OCI-LY1 (cell line): ENCODE results near the gene DMBT1.

Experiments used
- H2AFZ ChIP-seq: fragments of 200-600 bp; sonication (generic), shearing (Covaris generic); 2 replicates; pipeline ENCODE4 v1.6.0; 2014; ENCODE audit warnings: antibody characterized with exemption, mild to moderate bottlenecking, low read length
- H3F3A ChIP-seq: fragments of 200-600 bp; sonication (generic), shearing (Covaris generic); 2 replicates; pipeline ENCODE4 v1.6.0; 2014; ENCODE audit warnings: mild to moderate bottlenecking, antibody characterized with exemption, low read length, moderate library complexity; ENCODE audit not compliant: insufficient read depth
- H3K27ac ChIP-seq: fragments of 200-600 bp; sonication (generic); 2 replicates; pipeline ENCODE4 v1.5.1; 2014; ENCODE audit warnings: low read length, mixed run types, mild to moderate bottlenecking, low read depth; ENCODE audit not compliant: poor library complexity, severe bottlenecking
- H3K27me3 ChIP-seq: fragments of 200-600 bp; sonication (generic); 2 replicates; pipeline ENCODE4 v1.6.0; 2014; ENCODE audit warnings: antibody characterized with exemption, mild to moderate bottlenecking, low read length, moderate library complexity; ENCODE audit not compliant: insufficient read depth
- H3K36me3 ChIP-seq: fragments of 200-600 bp; sonication (generic); 2 replicates; pipeline ENCODE4 v1.6.1; 2014; ENCODE audit warnings: mild to moderate bottlenecking, antibody characterized with exemption, low read length, moderate library complexity, mixed read lengths; ENCODE audit not compliant: insufficient read depth
- H3K4me1 ChIP-seq: fragments of 200-600 bp; sonication (generic); 2 replicates; pipeline ENCODE4 v1.5.1; 2014; ENCODE audit warnings: mild to moderate bottlenecking, low read length, moderate library complexity; ENCODE audit not compliant: insufficient read depth, severe bottlenecking
- H3K4me2 ChIP-seq: fragments of 200-600 bp; sonication (generic), shearing (Covaris generic); 2 replicates; pipeline ENCODE4 v1.6.1; 2014; ENCODE audit warnings: low read length
- H3K4me3 ChIP-seq: fragments of 200-600 bp; sonication (generic); 2 replicates; pipeline ENCODE4 v1.5.1; 2014; ENCODE audit warnings: low read length, low read depth, mild to moderate bottlenecking, mixed read lengths; ENCODE audit not compliant: poor library complexity, severe bottlenecking
- H3K79me2 ChIP-seq: fragments of 200-600 bp; shearing (Covaris generic); 2 replicates; pipeline ENCODE4 v1.6.1; 2016; ENCODE audit warnings: mixed run types, low read length, mixed read lengths; ENCODE audit not compliant: insufficient read depth
- H3K9ac ChIP-seq: fragments of 200-600 bp; sonication (generic), shearing (Covaris generic); 2 replicates; pipeline ENCODE4 v1.6.1; 2014; ENCODE audit warnings: mild to moderate bottlenecking, low read length, mixed read lengths
- H3K9me2 ChIP-seq: fragments of 200-600 bp; sonication (generic), shearing (Covaris generic); 2 replicates; pipeline ENCODE4 v1.6.1; 2014; ENCODE audit warnings: low read depth, mild to moderate bottlenecking, low read length, mixed read lengths
- H3K9me3 ChIP-seq: fragments of 200-600 bp; shearing (Covaris generic); 2 replicates; pipeline ENCODE4 v1.6.1; 2014; ENCODE audit warnings: low read length, mixed read lengths
- H4K20me1 ChIP-seq: fragments of 200-600 bp; sonication (generic), shearing (Covaris generic); 2 replicates; pipeline ENCODE4 v1.6.0; 2016; ENCODE audit warnings: mild to moderate bottlenecking, low read length; ENCODE audit not compliant: insufficient read depth
- EZH2 ChIP-seq: fragments of 200-600 bp; sonication (generic), shearing (Covaris generic); IDR thresholded peaks from 2 replicates; pipeline ENCODE4 v1.8.0; 2017; ENCODE audit warnings: borderline replicate concordance, mixed run types, mild to moderate bottlenecking, antibody characterized with exemption, low read length, moderate library complexity, mixed read lengths
- TF ChIP-seq, protein P1 (sequence below): fragments of 200-600 bp; sonication (generic), shearing (Covaris generic); IDR thresholded peaks from 2 replicates; pipeline ENCODE4 v1.5.1; 2017; ENCODE audit warnings: mild to moderate bottlenecking, antibody characterized with exemption, low read length, moderate library complexity, mixed read lengths

The DMBT1 gene

DNA sequence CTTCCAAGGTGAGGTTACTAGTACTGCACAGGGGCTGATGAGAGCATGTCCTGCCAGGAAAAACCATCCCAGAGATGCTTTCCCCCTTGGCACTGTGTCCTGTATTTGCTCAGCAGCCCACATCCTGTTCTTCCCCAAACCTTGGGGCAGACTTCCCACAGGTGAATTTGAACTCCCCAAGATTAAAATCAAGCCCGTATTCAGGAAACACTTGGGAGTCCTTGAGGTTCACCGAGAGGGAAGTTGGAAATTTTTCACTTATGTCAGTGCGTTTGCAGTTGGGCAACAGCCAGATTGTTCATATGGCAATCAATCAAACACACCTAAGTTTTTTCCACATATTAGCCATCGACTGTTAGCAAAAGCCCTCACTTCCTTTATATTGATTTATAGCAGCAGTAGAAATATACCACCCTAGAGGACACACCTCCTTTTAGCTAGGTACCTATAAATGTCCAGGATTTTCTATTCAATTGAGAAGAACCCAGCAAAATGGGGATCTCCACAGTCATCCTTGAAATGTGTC lies at the start of gene DMBT1:
Gene DMBT1, plus strand, starts transcription at position 476 of the 526 bp plus-strand sequence. Its CDS starts 17 bp downstream, at position 493.
- no peak within 1 kb of the TSS for H3K4me2 ChIP-seq
- TF ChIP-seq EZH2: no peak
- TF ChIP-seq, protein P1, sequence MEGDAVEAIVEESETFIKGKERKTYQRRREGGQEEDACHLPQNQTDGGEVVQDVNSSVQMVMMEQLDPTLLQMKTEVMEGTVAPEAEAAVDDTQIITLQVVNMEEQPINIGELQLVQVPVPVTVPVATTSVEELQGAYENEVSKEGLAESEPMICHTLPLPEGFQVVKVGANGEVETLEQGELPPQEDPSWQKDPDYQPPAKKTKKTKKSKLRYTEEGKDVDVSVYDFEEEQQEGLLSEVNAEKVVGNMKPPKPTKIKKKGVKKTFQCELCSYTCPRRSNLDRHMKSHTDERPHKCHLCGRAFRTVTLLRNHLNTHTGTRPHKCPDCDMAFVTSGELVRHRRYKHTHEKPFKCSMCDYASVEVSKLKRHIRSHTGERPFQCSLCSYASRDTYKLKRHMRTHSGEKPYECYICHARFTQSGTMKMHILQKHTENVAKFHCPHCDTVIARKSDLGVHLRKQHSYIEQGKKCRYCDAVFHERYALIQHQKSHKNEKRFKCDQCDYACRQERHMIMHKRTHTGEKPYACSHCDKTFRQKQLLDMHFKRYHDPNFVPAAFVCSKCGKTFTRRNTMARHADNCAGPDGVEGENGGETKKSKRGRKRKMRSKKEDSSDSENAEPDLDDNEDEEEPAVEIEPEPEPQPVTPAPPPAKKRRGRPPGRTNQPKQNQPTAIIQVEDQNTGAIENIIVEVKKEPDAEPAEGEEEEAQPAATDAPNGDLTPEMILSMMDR: no peak
- H3K27ac ChIP-seq: no peak within 1 kb of the TSS

DNA sequence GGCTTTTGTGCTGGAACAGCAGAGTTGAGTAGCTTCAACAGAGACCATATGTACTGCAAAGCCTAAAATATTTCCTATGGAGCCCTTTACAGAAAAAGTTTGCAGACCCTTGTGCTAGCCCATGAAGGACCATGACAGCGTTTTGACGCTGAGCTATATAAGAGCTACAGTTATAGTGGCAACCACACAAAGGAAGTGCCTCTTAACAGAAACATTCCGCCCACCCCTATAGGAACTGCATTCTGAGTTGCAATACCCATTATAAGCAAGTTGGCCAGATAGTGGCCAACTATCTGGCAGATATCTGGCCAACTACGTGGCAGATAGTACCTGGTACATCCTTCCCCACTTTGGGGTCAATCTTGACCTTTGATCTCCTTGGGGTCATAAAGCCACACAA lies 47.5 kb upstream of the DMBT1 start:
- Histone ChIP-seq H3K79me2 (no peaks in the 10 kb centered on the region), H3K9me2 (no peaks in the 10 kb centered on the region), H3K27me3 (no peaks in the 10 kb centered on the region), H3K36me3 (no peaks in the 10 kb centered on the region), H3K27ac (no peak overlapping the region), H2AFZ (no peak overlapping the region), H3K4me3 (no peak overlapping the region), H3K4me2 (no peak overlapping the region), H3F3A (no peaks in the 10 kb centered on the region), H3K4me1 (no peaks in the 10 kb centered on the region), H3K9ac (no peak overlapping the region), H4K20me1 (no peaks in the 10 kb centered on the region), H3K9me3 (no peaks in the 10 kb centered on the region)
- TF ChIP-seq, protein P1: no peak
- no peak for TF ChIP-seq EZH2

More for the DNA sequence above, at the start of gene DMBT1:
- Histone ChIP-seq H2AFZ (no peak within 1 kb of the TSS), H3K9me2 (no peaks in the 10 kb centered on the region), H3F3A (no peaks in the 10 kb centered on the region), H3K27me3 (no peaks in the 10 kb centered on the region), H4K20me1 (no peaks in the 10 kb centered on the region), H3K36me3 (no peaks in the 10 kb centered on the region), H3K4me1 (no peaks in the 10 kb centered on the region), H3K9me3 (no peaks in the 10 kb centered on the region), H3K9ac (no peak within 1 kb of the TSS), H3K79me2 (no peaks in the 10 kb centered on the region), H3K4me3 (no peak within 1 kb of the TSS)

DNA sequence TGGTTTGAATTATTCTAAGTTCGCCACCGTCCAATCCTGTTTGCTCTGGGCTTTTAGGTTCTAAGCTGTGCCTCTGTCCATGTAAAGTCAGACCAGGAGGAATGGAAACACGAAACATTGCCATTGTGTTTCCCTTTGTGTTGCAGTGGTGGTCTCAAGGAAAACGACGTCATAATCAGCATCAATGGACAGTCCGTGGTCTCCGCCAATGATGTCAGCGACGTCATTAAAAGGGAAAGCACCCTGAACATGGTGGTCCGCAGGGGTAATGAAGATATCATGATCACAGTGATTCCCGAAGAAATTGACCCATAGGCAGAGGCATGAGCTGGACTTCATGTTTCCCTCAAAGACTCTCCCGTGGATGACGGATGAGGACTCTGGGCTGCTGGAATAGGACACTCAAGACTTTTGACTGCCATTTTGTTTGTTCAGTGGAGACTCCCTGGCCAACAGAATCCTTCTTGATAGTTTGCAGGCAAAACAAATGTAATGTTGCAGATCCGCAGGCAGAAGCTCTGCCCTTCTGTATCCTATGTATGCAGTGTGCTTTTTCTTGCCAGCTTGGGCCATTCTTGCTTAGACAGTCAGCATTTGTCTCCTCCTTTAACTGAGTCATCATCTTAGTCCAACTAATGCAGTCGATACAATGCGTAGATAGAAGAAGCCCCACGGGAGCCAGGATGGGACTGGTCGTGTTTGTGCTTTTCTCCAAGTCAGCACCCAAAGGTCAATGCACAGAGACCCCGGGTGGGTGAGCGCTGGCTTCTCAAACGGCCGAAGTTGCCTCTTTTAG lies 46.3 kb upstream of the DMBT1 start:
- no peaks in the 10 kb centered on the region for H3K9me3 ChIP-seq
- no peaks in the 10 kb centered on the region for H4K20me1 ChIP-seq
- H3K9ac ChIP-seq: no peak overlapping the region
- H3K4me2 ChIP-seq: no peak overlapping the region
- no peak for TF ChIP-seq EZH2
- TF ChIP-seq, protein P1: no peak
- no peaks in the 10 kb centered on the region for H3F3A ChIP-seq
- H3K27me3 ChIP-seq: no peaks in the 10 kb centered on the region
- H3K36me3 ChIP-seq: no peaks in the 10 kb centered on the region
- H2AFZ ChIP-seq: no peak overlapping the region
- no peaks in the 10 kb centered on the region for H3K79me2 ChIP-seq
- H3K4me3 ChIP-seq: no peak overlapping the region
- H3K4me1 ChIP-seq: no peaks in the 10 kb centered on the region
- no peak overlapping the region for H3K27ac ChIP-seq
- H3K9me2 ChIP-seq: no peaks in the 10 kb centered on the region
